GM18870 (cell line): ENCODE data around the gene PI4K2A.

Source experiments
- ATAC-seq: cut with Tn5 transposase; IDR thresholded peaks from one replicate; pipeline ENCODE4 v1.9.1; 2021; ENCODE audit warnings: moderate library complexity; ENCODE audit not compliant: unreplicated experiment

The PI4K2A gene

DNA sequence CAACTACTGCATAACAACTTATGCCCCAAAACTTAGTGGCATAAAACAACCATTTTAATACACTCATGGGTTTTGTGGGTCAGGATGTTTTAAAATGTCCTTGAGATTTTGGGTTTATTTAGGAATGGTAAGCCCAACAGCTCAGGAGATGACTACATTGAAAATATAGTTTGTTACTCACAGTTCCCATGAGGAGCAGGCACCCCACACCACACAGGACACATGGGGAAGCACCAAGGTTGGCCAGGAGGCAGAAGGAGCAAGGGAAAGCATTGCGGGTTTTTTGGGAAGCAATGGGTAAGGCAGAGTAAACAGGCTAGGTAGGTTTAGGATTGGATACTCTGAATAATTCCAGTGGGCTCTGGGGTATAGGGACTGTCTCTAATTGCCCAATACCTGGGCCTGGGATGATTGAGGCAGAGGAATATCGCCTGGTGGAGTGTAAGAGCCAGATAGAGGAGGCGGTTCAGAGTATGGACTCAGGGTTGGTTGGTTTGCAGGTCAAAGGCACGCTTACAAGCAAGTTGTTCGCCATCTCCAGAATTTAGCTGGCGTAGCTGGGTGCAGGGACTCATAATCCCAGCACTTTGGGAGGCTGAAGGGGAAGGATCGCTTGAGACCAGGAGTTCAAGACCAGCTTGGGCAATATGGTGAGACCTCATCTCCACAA, 63.1 kb downstream of the PI4K2A start:
- ATAC-seq, result no peak

- ATAC-seq, result no peak
Observed at GRCh38 chr10:97704341-97704740, 63.9 kb downstream of the PI4K2A start.

GRCh38 chr10:97705006-97705670, 64.7 kb downstream of the PI4K2A start:
- ATAC-seq, result no peak

- ATAC-seq, result no peak
Observed at GRCh38 chr10:97707134-97707861, 66.8 kb downstream of the PI4K2A start.

GRCh38 chr10:97708167-97708566, 67.7 kb downstream of the PI4K2A start:
- ATAC-seq, result no peak

DNA sequence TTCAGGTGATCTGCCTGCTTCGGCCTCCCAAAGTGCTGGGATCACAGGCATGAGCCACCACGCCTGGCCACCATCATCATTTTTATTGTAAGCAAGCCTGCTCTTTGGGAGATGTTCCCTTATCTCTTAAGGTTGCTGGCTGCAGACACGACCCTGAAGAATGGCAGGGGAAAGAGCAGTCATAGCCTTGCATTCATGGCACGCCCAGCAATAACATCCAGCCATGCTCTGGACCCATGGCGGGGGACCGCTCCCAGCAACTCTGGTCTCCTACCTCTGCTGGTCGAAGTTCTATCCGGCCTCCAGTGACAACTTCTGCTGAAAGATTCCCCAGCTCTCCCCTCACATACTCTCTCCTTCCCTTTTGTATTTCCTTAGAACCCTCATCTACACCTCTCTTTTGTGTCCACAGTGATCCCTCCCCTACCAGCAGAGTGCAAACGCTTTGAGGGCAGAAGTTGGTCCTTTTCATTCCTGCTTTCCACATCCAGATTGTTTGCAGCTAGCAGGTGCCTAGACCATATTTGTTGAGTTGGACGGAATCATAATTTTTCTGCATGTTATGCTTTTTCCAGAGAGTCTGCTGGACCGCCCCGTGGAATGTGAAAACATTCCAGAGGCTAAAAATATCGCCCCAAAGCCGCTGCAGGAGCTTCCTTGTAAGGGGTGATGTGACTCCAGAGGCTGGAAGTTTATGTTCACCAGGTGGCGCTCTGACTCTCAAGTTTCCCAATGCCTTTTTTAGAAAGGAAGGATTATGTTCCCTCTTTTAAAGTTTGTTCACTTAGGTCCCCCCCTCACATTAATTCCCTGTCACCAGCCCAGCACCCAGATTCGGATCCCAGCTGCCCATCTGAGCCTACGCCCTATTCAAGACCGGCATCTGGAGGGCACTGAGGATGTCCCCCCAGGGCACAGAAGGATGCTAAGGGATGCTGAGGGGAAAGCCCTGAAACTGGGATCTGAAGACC, 68.8 kb downstream of the PI4K2A start:
- ATAC-seq, result no peak

- no peak for ATAC-seq
Observed at GRCh38 chr10:97711640-97712572, 71.4 kb downstream of the PI4K2A start.

GRCh38 chr10:97713339-97713825, 72.9 kb downstream of the PI4K2A start, which contains the start of gene MARVELD1:
Gene MARVELD1 (plus strand): TSS chr10:97713730. CDS start chr10:97713877, 147 bp downstream.
- ATAC-seq, result no peak

GRCh38 chr10:97713826-97714400, 73.4 kb downstream of the PI4K2A start:
- ATAC-seq, result peak; percentile 58

DNA sequence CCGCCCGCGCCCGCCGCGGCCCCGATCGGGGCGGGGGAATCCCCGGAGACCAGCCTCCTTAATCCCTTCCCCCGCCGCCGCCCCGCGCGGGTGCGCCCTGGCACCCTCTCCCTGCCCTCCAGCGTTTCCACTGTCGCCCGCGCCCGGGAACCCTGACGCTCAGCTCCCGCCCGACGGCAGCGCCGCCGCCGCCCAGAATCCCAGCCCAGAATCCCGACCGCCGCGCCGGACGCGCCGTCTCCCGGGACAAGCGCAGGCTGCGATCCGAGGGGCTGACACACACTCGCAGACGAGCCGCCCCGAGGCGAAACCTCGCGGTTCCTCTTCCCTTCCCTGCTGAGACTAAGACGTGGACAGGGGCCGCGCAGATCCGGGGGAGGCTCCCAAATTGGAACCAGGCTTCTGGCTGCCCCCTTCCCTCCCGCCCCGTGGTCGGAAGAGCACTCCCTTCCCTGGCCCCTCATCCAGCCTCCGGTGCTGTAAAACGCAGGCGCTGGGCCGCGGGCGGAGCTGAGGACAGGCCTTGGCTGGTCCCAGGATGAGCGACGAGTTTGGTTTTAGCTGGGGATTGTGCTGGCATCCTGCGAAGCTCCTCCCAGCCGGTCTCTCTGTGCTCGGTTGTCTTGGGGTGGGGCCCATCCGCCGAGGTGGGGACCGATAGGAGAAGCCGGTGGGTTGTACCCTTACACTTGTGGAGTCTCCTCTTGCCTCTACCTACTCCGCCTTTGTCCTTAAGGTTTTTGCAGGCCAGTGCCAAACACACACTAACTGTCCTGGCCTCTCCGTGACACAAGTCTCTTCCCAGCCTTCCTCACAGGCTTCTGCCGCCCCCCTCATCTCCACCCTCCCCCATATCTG, 74.2 kb downstream of the PI4K2A start:
- ATAC-seq, result peak; percentile 38

GRCh38 chr10:97715259-97715874, 74.9 kb downstream of the PI4K2A start:
- no peak for ATAC-seq

DNA sequence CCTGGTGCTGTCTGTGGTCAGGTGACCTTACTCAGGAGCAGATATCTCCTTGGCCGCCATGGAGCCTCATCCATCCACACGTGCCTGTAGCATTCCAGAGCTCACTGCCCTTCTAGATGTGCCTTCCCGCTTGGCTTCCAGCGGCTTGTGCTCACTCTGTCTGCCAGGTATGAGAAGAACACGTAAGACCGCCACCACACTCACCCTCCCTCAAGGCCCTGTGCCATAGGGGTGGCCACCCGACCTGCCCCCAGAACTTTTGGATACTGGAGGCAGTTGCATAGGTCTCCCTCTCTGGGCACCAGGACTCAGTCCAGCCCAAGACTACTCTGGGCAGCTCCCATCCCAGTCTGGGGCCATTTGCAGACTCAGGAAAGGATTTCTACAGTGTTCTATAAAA, 77.2 kb downstream of the PI4K2A start:
- ATAC-seq, result no peak

DNA sequence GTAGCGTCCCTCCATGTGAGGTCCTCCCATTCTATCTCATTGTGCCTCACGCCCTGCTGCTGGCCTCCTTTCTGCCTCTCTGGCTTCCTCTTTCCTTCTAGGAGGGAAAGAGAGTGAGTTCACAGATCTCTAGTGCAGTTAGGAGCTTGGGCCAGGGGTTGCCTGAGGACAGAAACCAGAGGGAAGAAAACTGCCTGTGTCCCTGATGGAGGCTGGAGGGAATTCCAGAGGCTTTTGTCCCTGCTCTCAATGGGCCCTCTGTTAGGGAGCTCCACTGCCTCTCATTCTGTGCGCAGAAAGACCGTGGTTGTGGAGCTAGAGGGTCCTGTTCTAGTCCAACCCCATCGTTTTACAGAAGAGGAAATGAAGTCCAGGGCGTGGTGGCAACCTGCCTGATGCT, 77.7 kb downstream of the PI4K2A start:
- ATAC-seq, result no peak

- ATAC-seq, result no peak
Observed at GRCh38 chr10:97718659-97719142, 78.2 kb downstream of the PI4K2A start.

- no peak for ATAC-seq
Observed at GRCh38 chr10:97719602-97720001, 79.1 kb downstream of the PI4K2A start.

DNA sequence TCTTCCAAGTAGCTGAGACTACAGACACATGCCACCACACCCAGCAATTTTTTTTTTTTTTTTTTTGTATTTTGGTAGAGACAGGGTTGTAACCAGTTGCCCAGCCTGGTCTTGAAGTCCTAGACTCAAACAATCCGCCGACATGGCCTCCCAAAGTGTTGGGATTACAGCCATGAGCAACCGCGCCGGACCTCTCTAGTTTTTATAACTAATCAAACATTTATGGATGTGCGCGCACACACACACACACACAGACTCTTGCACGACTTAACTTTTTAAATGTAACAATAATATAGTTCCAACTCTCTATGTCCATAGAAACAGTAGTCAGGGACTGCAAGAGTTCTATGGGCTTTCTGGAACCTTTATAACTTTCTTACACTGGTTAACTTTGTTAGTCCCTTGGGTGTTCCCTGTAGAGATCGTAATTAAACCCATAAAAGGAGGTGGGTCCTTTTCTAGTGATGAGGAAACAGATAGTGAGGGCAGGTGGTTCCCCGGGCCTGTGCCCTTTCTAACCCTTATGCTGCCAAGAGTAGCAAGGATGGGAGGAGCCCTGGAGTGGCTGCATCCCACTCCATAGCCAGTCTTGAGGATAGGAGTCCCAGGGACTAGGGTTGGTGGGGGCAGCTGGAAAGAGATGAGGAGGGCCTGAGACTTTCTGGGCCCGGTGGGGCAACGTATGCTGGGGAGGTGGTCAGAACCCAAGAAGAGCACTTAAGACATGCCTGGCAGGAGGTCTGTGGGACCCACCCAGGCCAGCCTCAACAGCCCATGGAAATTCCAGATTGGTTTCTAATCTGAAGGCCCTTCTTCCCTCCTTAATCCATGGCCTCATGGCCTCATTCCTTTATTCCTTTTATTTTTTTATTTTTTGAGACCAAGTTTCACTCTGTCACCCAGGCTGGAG, 81.7 kb downstream of the PI4K2A start:
- ATAC-seq, result no peak

GRCh38 chr10:97723001-97723400, 82.5 kb downstream of the PI4K2A start:
- ATAC-seq, result no peak
